Smooth muscle cell (in vitro differentiated cells): ENCODE results near the gene ZFP36L2. TPM values are rescaled to one million over a fixed set of nuclear protein-coding genes. Genes with fewer than 3 reads are reported as not detected.

Source experiments
- DNase-seq: peaks from one replicate; lab custom pipeline; 2025; ENCODE audit not compliant: unreplicated experiment; lab: John Stamatoyannopoulos, UW
- H2AFZ ChIP-seq: fragments of 200-600 bp; sonication (generic); 2 replicates; pipeline ENCODE4 v1.6.0; 2016; ENCODE audit warnings: antibody characterized with exemption, low read depth, mild to moderate bottlenecking
- H3F3A ChIP-seq: fragments of 200-600 bp; sonication (generic); 2 replicates; pipeline ENCODE4 v1.6.0; 2017; ENCODE audit warnings: antibody characterized with exemption, low read depth
- H3K27ac ChIP-seq: fragments of 200-600 bp; sonication (generic); 2 replicates; pipeline ENCODE4 v1.5.1; 2016; ENCODE audit warnings: low read depth, mild to moderate bottlenecking
- H3K27me3 ChIP-seq: fragments of 200-600 bp; sonication (generic); 2 replicates; pipeline ENCODE4 v1.6.1; 2016; ENCODE audit warnings: low read depth, mild to moderate bottlenecking
- H3K36me3 ChIP-seq: fragments of 200-600 bp; sonication (generic); 2 replicates; pipeline ENCODE4 v1.5.1; 2016; ENCODE audit warnings: low read depth
- H3K4me1 ChIP-seq: fragments of 200-600 bp; sonication (generic); 2 replicates; pipeline ENCODE4 v1.5.1; 2016; ENCODE audit warnings: low read depth
- H3K4me2 ChIP-seq: fragments of 200-600 bp; sonication (generic); 2 replicates; pipeline ENCODE4 v1.6.0; 2016; ENCODE audit warnings: mild to moderate bottlenecking
- H3K4me3 ChIP-seq: fragments of 200-600 bp; sonication (generic); 2 replicates; pipeline ENCODE4 v1.5.1; 2016; ENCODE audit warnings: mild to moderate bottlenecking
- H3K79me2 ChIP-seq: fragments of 200-600 bp; sonication (generic); 2 replicates; pipeline ENCODE4 v1.6.0; 2016; ENCODE audit warnings: low read depth, mild to moderate bottlenecking
- H3K9ac ChIP-seq: fragments of 200-600 bp; sonication (generic); 2 replicates; pipeline ENCODE4 v1.6.0; 2016; ENCODE audit warnings: low read depth
- H3K9me3 ChIP-seq: fragments of 200-600 bp; sonication (generic); replicated peaks from 2 replicates; pipeline ENCODE4 v1.5.1; 2016; ENCODE audit warnings: low read depth
- H4K20me1 ChIP-seq: fragments of 200-600 bp; sonication (generic); 2 replicates; pipeline ENCODE4 v1.6.0; 2016; ENCODE audit warnings: low read depth
- CTCF ChIP-seq: fragments of 200-600 bp; sonication (generic); IDR thresholded peaks from 2 replicates; pipeline ENCODE4 v1.5.1; 2017; ENCODE audit warnings: borderline replicate concordance, mild to moderate bottlenecking, antibody characterized with exemption; ENCODE audit not compliant: insufficient read depth, poor library complexity, severe bottlenecking
- WGBS: methylation state at CpG from one replicate; pipeline ENCODE4 v1.1.7; 2016; ENCODE audit warnings: low lambda C conversion rate; 5-methylcytosine and 5-hydroxymethylcytosine counted together
- polyA plus RNA-seq: library from polyadenylated mRNA; unstranded; fragments of >200 nt; fragmentation: Nextera tagmentation; extraction: Ambion mirVana; gene quantifications from 2 replicates; pipeline ENCODE4 v1.2.1, GENCODE V29; 2016
- total RNA-seq: library from RNA; depleted of rRNA; stranded (reverse); fragments of >200 nt; gene quantifications from 2 replicates; pipeline ENCODE4 v1.2.3, GENCODE V29; 2014

The ZFP36L2 gene
- total and polyA plus RNA-seq, 2 experiments from 2014 or later = 7.1 to 25.8 TPM

GRCh38 chr2:43194121-43194869, 32.1 kb downstream of the ZFP36L2 start:
- H3K4me2 ChIP-seq = no peak overlapping the region
- H3K27me3 ChIP-seq = no peaks in the 10 kb centered on the region
- H3K36me3 ChIP-seq = no peaks in the 10 kb centered on the region
- no peak for DNase-seq
- no peaks in the 10 kb centered on the region for H3K9me3 ChIP-seq
- no peak for TF ChIP-seq CTCF
- no peaks in the 10 kb centered on the region for H3K79me2 ChIP-seq
- no peaks in the 10 kb centered on the region for H3F3A ChIP-seq
- WGBS = 91% methylated on average over 13 of the region's 13 CpGs
- no peak overlapping the region for H2AFZ ChIP-seq
- no peaks in the 10 kb centered on the region for H3K4me1 ChIP-seq
- H4K20me1 ChIP-seq = no peaks in the 10 kb centered on the region
- no peak overlapping the region for H3K4me3 ChIP-seq
- H3K9ac ChIP-seq = no peak overlapping the region
- no peak overlapping the region for H3K27ac ChIP-seq

DNA sequence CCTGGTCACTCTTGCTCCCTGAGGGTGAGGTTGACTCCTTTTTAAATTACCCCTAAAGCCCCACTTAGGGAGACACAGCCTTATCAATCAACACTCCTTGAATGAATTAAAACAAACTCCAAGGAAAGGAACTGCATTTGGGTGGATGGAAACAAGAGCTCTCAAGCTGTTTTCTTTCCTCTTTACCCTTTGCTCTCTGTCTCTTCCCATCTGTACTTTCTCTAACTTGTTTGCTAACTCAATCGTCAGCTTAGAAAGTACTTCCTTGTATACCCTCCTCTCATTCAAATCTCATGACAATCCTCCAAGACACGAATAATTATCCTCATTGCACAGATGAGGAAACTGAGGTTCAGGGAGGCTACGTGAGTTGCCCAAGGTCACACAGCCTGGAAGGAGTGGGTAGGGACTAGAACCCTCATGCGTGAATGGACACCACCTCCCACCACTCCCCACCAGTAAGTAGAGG, 32.7 kb downstream of the ZFP36L2 start:
- 94% methylated on average over 4 of the region's 4 CpGs for WGBS
- no peaks in the 10 kb centered on the region for H3K36me3 ChIP-seq
- H4K20me1 ChIP-seq = no peaks in the 10 kb centered on the region
- DNase-seq = no peak
- no peak overlapping the region for H3K27ac ChIP-seq
- no peak overlapping the region for H2AFZ ChIP-seq
- H3K4me2 ChIP-seq = no peak overlapping the region
- H3F3A ChIP-seq = no peaks in the 10 kb centered on the region
- H3K27me3 ChIP-seq = no peaks in the 10 kb centered on the region
- no peaks in the 10 kb centered on the region for H3K79me2 ChIP-seq
- no peak overlapping the region for H3K9ac ChIP-seq
- H3K4me1 ChIP-seq = no peaks in the 10 kb centered on the region
- H3K9me3 ChIP-seq = no peaks in the 10 kb centered on the region
- H3K4me3 ChIP-seq = no peak overlapping the region
- TF ChIP-seq CTCF = no peak

- DNase-seq = no peak
These were observed 33.4 kb downstream of the ZFP36L2 start for GRCh38 chr2:43192744-43193651.

More at GRCh38 chr2:43192744-43193651, 33.4 kb downstream of the ZFP36L2 start:
- no peaks in the 10 kb centered on the region for H3K79me2 ChIP-seq
- H3K27me3 ChIP-seq = no peaks in the 10 kb centered on the region
- H3K4me1 ChIP-seq = no peaks in the 10 kb centered on the region
- H3K27ac ChIP-seq = no peak overlapping the region
- no peak overlapping the region for H3K4me2 ChIP-seq
- H3K4me3 ChIP-seq = no peak overlapping the region
- no peak for TF ChIP-seq CTCF
- no peak overlapping the region for H2AFZ ChIP-seq
- WGBS = 84% methylated on average over 12 of the region's 12 CpGs
- no peaks in the 10 kb centered on the region for H3K9me3 ChIP-seq
- no peaks in the 10 kb centered on the region for H3K36me3 ChIP-seq
- no peak overlapping the region for H3K9ac ChIP-seq
- H4K20me1 ChIP-seq = no peaks in the 10 kb centered on the region
- H3F3A ChIP-seq = no peaks in the 10 kb centered on the region
